Ovary (tissue), 3 donors: ENCODE measurements around the gene LTB4R.

Experiments used
- POLR2A ChIP-seq: fragments of 450-650 bp; IDR thresholded peaks from one replicate; pipeline ENCODE4 v1.6.1; 2017; ENCODE audit warnings: antibody characterized with exemption, mild to moderate bottlenecking, moderate library complexity
- TF ChIP-seq, protein P1 (sequence below), 3 donors: fragments of 450-650 bp in 2 of 3; fragments of 200-600 bp in 1 of 3; IDR thresholded peaks; one replicate each; pipeline versions ENCODE4 v1.5.1 to v1.8.0; 2016 to 2022; ENCODE audit warnings: antibody characterized with exemption in 3 of 3, mild to moderate bottlenecking in 1 of 3
- donor health status: DM: no; HTN: no; CAD: no.

DNA sequence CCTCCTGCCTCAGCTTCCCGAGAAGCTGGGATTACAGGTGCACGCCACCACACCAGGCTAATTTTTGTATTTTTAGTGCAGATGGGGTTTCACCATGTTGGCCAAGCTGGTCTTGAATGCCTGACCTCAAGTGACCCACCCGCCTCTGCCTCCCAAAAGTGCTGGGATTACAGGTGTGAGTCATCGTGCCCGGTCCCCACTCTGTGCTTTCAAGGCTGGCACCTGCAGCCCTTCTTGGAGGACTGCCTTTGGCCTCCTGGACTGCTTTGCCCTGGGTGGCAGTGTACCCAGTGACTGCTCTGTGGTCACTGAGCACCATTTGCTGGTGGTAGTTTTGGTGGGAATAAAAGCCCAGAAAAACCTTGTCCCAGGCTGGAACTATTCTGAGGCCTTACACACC lies 24.3 kb upstream of the LTB4R start:
- TF ChIP-seq, protein P1, sequence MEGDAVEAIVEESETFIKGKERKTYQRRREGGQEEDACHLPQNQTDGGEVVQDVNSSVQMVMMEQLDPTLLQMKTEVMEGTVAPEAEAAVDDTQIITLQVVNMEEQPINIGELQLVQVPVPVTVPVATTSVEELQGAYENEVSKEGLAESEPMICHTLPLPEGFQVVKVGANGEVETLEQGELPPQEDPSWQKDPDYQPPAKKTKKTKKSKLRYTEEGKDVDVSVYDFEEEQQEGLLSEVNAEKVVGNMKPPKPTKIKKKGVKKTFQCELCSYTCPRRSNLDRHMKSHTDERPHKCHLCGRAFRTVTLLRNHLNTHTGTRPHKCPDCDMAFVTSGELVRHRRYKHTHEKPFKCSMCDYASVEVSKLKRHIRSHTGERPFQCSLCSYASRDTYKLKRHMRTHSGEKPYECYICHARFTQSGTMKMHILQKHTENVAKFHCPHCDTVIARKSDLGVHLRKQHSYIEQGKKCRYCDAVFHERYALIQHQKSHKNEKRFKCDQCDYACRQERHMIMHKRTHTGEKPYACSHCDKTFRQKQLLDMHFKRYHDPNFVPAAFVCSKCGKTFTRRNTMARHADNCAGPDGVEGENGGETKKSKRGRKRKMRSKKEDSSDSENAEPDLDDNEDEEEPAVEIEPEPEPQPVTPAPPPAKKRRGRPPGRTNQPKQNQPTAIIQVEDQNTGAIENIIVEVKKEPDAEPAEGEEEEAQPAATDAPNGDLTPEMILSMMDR (IDR thresholded peaks at IDR 0.05): no peak
- no peak for TF ChIP-seq POLR2A
